HepG2 (cell line): ENCODE measurements around the gene PSKH1. TPM values are rescaled to one million over a fixed set of nuclear protein-coding genes. Genes with fewer than 3 reads are reported as not detected.
A peak's percentile ranks its signal among the peaks of the same experiment; 100 is the strongest.

Source experiments
- CSRNP1 ChIP-seq: sonication (generic); formaldehyde crosslinking; IDR thresholded peaks from 2 replicates; pipeline ENCODE4 v1.8.1; 2023; ENCODE audit warnings: mild to moderate bottlenecking, missing genetic modification reagents
- E2F1 ChIP-seq: sonication (generic); formaldehyde crosslinking; IDR thresholded peaks from 2 replicates; pipeline ENCODE4 v1.5.0; 2020; ENCODE audit warnings: missing genetic modification reagents
- EHMT2 ChIP-seq: fragments of 200-600 bp; sonication (generic); IDR thresholded peaks from 2 replicates; pipeline ENCODE4 v1.7.0; 2017; ENCODE audit warnings: antibody characterized with exemption, low read depth, low read length, borderline replicate concordance
- FOXK2 ChIP-seq: fragments of 450-650 bp; IDR thresholded peaks from 2 replicates; pipeline ENCODE4 v1.6.1; 2016
- GTF3A ChIP-seq: sonication (generic); formaldehyde crosslinking; conservative IDR thresholded peaks from 2 replicates; pipeline ENCODE4 v1.4.0; 2020; ENCODE audit warnings: mild to moderate bottlenecking, missing genetic modification reagents
- HMGA1 ChIP-seq: sonication (generic); formaldehyde crosslinking; conservative IDR thresholded peaks from 2 replicates; pipeline ENCODE4 v1.4.0; 2020; ENCODE audit warnings: missing genetic modification reagents
- IRF2 ChIP-seq: IDR thresholded peaks from 2 replicates; pipeline ENCODE4 v1.6.1; 2018; ENCODE audit warnings: missing genetic modification reagents, missing compliant biosample characterization
- NPAS2 ChIP-seq: sonication (generic); formaldehyde crosslinking; IDR thresholded peaks from 2 replicates; pipeline ENCODE4 v1.8.0; 2022; ENCODE audit warnings: mild to moderate bottlenecking, missing genetic modification reagents, borderline replicate concordance
- PHB2 ChIP-seq: fragments of 450-650 bp; IDR thresholded peaks from 2 replicates; pipeline ENCODE4 v1.6.1; 2018; ENCODE audit not compliant: partially characterized antibody
- PHF8 ChIP-seq: sonication (generic); formaldehyde crosslinking; IDR thresholded peaks from 2 replicates; pipeline ENCODE4 v1.5.0; 2020; ENCODE audit warnings: missing genetic modification reagents
- PITX1 ChIP-seq: sonication (generic); formaldehyde crosslinking; IDR thresholded peaks from 2 replicates; pipeline ENCODE4 v1.5.1; 2020; ENCODE audit warnings: mild to moderate bottlenecking, missing genetic modification reagents
- PLRG1 ChIP-seq: fragments of 450-650 bp; conservative IDR thresholded peaks from 2 replicates; pipeline ENCODE4 v1.6.1; 2016
- POLR2G ChIP-seq: fragments of 200-400 bp; formaldehyde crosslinking; IDR thresholded peaks from 2 replicates; pipeline ENCODE4 v1.6.1; 2018; ENCODE audit warnings: mild to moderate bottlenecking, low read depth, low read length, moderate library complexity
- RFX5 ChIP-seq: IDR thresholded peaks from 2 replicates; pipeline ENCODE4 v1.6.1; 2011; ENCODE audit warnings: low read depth, low read length, improper control_type of control experiment
- SYNCRIP ChIP-seq: fragments of 200-400 bp; formaldehyde crosslinking; IDR thresholded peaks from 2 replicates; pipeline ENCODE4 v1.6.1; 2018; ENCODE audit warnings: mild to moderate bottlenecking, low read depth, low read length; ENCODE audit not compliant: insufficient read depth
- THAP7 ChIP-seq: sonication (generic); formaldehyde crosslinking; IDR thresholded peaks from 2 replicates; pipeline ENCODE4 v1.8.1; 2023; ENCODE audit warnings: mild to moderate bottlenecking, missing genetic modification reagents
- U2AF2 ChIP-seq: fragments of 200-400 bp; formaldehyde crosslinking; IDR thresholded peaks from 2 replicates; pipeline ENCODE4 v1.6.1; 2017; ENCODE audit warnings: low read depth, mild to moderate bottlenecking, low read length
- ZBTB8A ChIP-seq: sonication (generic); formaldehyde crosslinking; IDR thresholded peaks from 2 replicates; pipeline ENCODE4 v1.4.0; 2020; ENCODE audit warnings: mild to moderate bottlenecking, low read depth, missing genetic modification reagents, borderline replicate concordance
- ZFP37 ChIP-seq: sonication (generic); formaldehyde crosslinking; IDR thresholded peaks from 2 replicates; pipeline ENCODE4 v1.4.0; 2020; ENCODE audit warnings: missing genetic modification reagents, borderline replicate concordance
- ZNF333 ChIP-seq: sonication (generic); formaldehyde crosslinking; IDR thresholded peaks from 2 replicates; pipeline ENCODE4 v1.4.0; 2020; ENCODE audit warnings: mild to moderate bottlenecking, missing genetic modification reagents, borderline replicate concordance
- ZNF34 ChIP-seq: sonication (generic); formaldehyde crosslinking; IDR thresholded peaks from 2 replicates; pipeline ENCODE4 v1.4.0; 2020; ENCODE audit warnings: mild to moderate bottlenecking, missing genetic modification reagents, borderline replicate concordance
- ZNF362 ChIP-seq: sonication (generic); formaldehyde crosslinking; IDR thresholded peaks from 2 replicates; pipeline ENCODE4 v1.4.0; 2020; ENCODE audit warnings: missing genetic modification reagents, mild to moderate bottlenecking, borderline replicate concordance
- ZNF790 ChIP-seq: sonication (generic); formaldehyde crosslinking; IDR thresholded peaks from 2 replicates; pipeline ENCODE4 v1.8.0; 2022; ENCODE audit warnings: missing genetic modification reagents, mild to moderate bottlenecking, borderline replicate concordance
- ZNF883 ChIP-seq: sonication (generic); formaldehyde crosslinking; IDR thresholded peaks from 2 replicates; pipeline ENCODE4 v1.5.1; 2020; ENCODE audit warnings: mild to moderate bottlenecking, missing genetic modification reagents; ENCODE audit errors: not compliant biosample characterization
- ZSCAN22 ChIP-seq: sonication (generic); formaldehyde crosslinking; IDR thresholded peaks from 2 replicates; pipeline ENCODE4 v1.4.0; 2020; ENCODE audit warnings: mild to moderate bottlenecking, missing genetic modification reagents
- polyA plus RNA-seq, 8 experiments: library from polyadenylated mRNA; depleted of rRNA in 3 of 8; stranded (reverse) in 7 of 8; unstranded in 1 of 8; fragments of >200 nt; fragmentation: Illumina TruSeq in 4 of 8; extraction: Trizol in 4 of 8; gene quantifications; 2 replicates each; pipeline versions ENCODE4 v1.2.1 to v1.2.3, GENCODE V29; 2011 to 2016; ENCODE audit warnings: low read depth in 4 of 8, missing spikeins in 1 of 8, mixed read lengths in 1 of 8; ENCODE audit not compliant: insufficient read depth in 1 of 8
- total RNA-seq, 5 experiments: library from RNA; depleted of rRNA; stranded (reverse); fragments of >200 nt; fragmentation: Illumina TruSeq; extraction: Trizol; gene quantifications; 2 replicates each; pipeline ENCODE4 v1.2.3, GENCODE V29; 2016; ENCODE audit warnings: low read depth in 1 of 5

The PSKH1 gene
- total and polyA plus RNA-seq, 2 of the 13 experiments (the other 11 are each of a cell fraction or from before 2014, with no cell fraction given): 8.4 to 19.1 TPM

- no peak for TF ChIP-seq ZNF362
- 0 out of 2 replicates have a peak, but pooled peaks have one; percentile 4 for TF ChIP-seq IRF2 (CRISPR knock-in tag)
- TF ChIP-seq EHMT2: no peak
- TF ChIP-seq CSRNP1: no peak
- no peak for TF ChIP-seq ZNF790
- TF ChIP-seq PHB2: no peak
- no peak for TF ChIP-seq U2AF2
- TF ChIP-seq ZNF34 (CRISPR knock-in tag): no peak
- TF ChIP-seq ZBTB8A (CRISPR knock-in tag): no peak
- TF ChIP-seq ZSCAN22: no peak
- TF ChIP-seq HMGA1 (CRISPR knock-in tag): no peak
- no peak for TF ChIP-seq RFX5
- 0 out of 2 replicates have a peak, but pooled peaks have one; percentile 70 for TF ChIP-seq THAP7
- TF ChIP-seq PITX1 (CRISPR knock-in tag): no peak
- TF ChIP-seq GTF3A (CRISPR knock-in tag): no peak
- TF ChIP-seq NPAS2 (CRISPR knock-in tag): 0 out of 2 replicates have a peak, but pooled peaks have one; percentile 47
- no peak for TF ChIP-seq ZNF333 (CRISPR knock-in tag)
- TF ChIP-seq E2F1 (CRISPR knock-in tag): no peak
- TF ChIP-seq SYNCRIP: no peak
- no peak for TF ChIP-seq ZNF883 (CRISPR knock-in tag)
- TF ChIP-seq PHF8: no peak
- no peak for TF ChIP-seq FOXK2
- TF ChIP-seq POLR2G: peak; percentile 19; the same call in 1 of the 2 replicates
- TF ChIP-seq ZFP37: no peak
- no peak for TF ChIP-seq PLRG1
These were observed 44.0 kb downstream of the PSKH1 start (continued) for GRCh38 chr16:67936880-67937605.
